DND-41 (cell line): Measurements from ENCODE around the gene MLX.
"Not testable (repeated sequence)": the region's sequence is repeated elsewhere in the genome, so short reads cannot be mapped to it uniquely, and the experiment has no call there.

Experiments
- ATAC-seq: fragments of 200-7000 bp; cut with Tn5 transposase; 3 replicates; pipeline ENCODE4 v1.9.1; 2021; ENCODE audit warnings: low read depth; ENCODE audit not compliant: insufficient read depth
- DNase-seq: peaks from one replicate; pipeline ENCODE4 v3.0.0-alpha.2; 2020
- H2AFZ ChIP-seq: 2 replicates; pipeline ENCODE4 v1.6.0; 2012; ENCODE audit warnings: low read depth, low read length
- H3K27ac ChIP-seq: 2 replicates; pipeline ENCODE4 v1.5.1; 2012; ENCODE audit warnings: low read length, inconsistent platforms
- H3K27me3 ChIP-seq: fragments of 200-600 bp; sonication (generic); 2 replicates; pipeline ENCODE4 v1.6.0; 2012; ENCODE audit warnings: low read length, mild to moderate bottlenecking, inconsistent platforms; ENCODE audit not compliant: insufficient read depth, poor library complexity
- H3K36me3 ChIP-seq: 2 replicates; pipeline ENCODE4 v1.5.1; 2012; ENCODE audit warnings: low read length, inconsistent platforms; ENCODE audit not compliant: insufficient read depth
- H3K4me1 ChIP-seq: 2 replicates; pipeline ENCODE4 v1.5.1; 2012; ENCODE audit warnings: mild to moderate bottlenecking, low read length; ENCODE audit not compliant: insufficient read depth
- H3K4me2 ChIP-seq: 2 replicates; pipeline ENCODE4 v1.6.0; 2012; ENCODE audit warnings: mild to moderate bottlenecking, moderate library complexity, low read length, inconsistent platforms; ENCODE audit not compliant: insufficient read depth
- H3K4me3 ChIP-seq, 2 experiments: fragments of 200-600 bp in 1 of 2; shearing (Covaris generic) in 1 of 2; 2 replicates each; pipeline ENCODE4 v1.5.1; 2012 to 2016; ENCODE audit warnings: inconsistent platforms in 2 of 2, low read length in 2 of 2, mild to moderate bottlenecking in 2 of 2, low read depth in 1 of 2, moderate library complexity in 1 of 2
- H3K79me2 ChIP-seq: 2 replicates; pipeline ENCODE4 v1.6.0; 2012; ENCODE audit warnings: low read length, inconsistent platforms; ENCODE audit not compliant: insufficient read depth
- H3K9ac ChIP-seq: 2 replicates; pipeline ENCODE4 v1.6.0; 2012; ENCODE audit warnings: low read depth, mild to moderate bottlenecking, inconsistent platforms, low read length, moderate library complexity
- H3K9me3 ChIP-seq: 2 replicates; pipeline ENCODE4 v1.5.1; 2012; ENCODE audit warnings: low read length, moderate library complexity, mild to moderate bottlenecking, inconsistent platforms; ENCODE audit not compliant: insufficient read depth, severe bottlenecking
- H4K20me1 ChIP-seq: 2 replicates; pipeline ENCODE4 v1.6.0; 2012; ENCODE audit warnings: low read length; ENCODE audit not compliant: insufficient read depth
- CTCF ChIP-seq: IDR thresholded peaks from 2 replicates; pipeline ENCODE4 v1.5.1; 2012; ENCODE audit warnings: borderline replicate concordance, low read length, moderate library complexity, mild to moderate bottlenecking; ENCODE audit not compliant: poor library complexity, severe bottlenecking; ENCODE audit errors: extremely low read depth
- EZH2 ChIP-seq: IDR thresholded peaks from 3 replicates; pipeline ENCODE4 v1.6.1; 2012; ENCODE audit warnings: borderline replicate concordance, low read depth, mild to moderate bottlenecking, moderate library complexity, low read length, inconsistent platforms; ENCODE audit not compliant: severe bottlenecking

The MLX gene

DNA sequence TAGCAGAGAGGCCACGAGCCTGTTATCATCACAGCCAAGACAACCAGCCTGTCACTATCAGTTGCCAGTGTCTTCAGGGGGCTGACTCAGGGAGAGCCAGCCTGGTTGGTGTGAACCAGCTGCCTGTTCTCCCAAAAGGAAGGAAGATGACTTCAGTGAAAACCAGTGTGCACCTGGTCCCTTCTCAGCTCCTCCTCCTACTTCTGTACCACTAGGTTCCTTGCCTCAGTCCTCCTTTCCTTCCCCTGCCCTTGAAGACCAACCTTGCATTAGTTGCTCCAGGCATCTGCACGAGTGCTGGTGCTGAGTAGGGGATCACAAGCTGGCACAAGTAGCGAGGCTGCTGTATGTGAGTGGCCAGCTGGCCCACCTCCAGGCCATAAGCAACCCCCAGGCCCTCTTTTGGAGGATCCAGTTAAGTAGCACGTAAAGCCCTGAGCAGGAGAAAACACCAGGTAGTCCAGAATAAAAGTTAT is 51.1 kb downstream of the MLX start:
- Histone ChIP-seq H3K36me3 (peaks cover 29% of the 10 kb centered on the region), H3K9me3 (no peaks in the 10 kb centered on the region), H3K9ac (no peak overlapping the region), H2AFZ (no peak overlapping the region), H3K27me3 (no peaks in the 10 kb centered on the region), H4K20me1 (no peaks in the 10 kb centered on the region), H3K27ac (no peak overlapping the region), H3K79me2 (no peaks in the 10 kb centered on the region), H3K4me2 (no peak overlapping the region), H3K4me1 (no peaks in the 10 kb centered on the region), H3K4me3 (no peak overlapping the region)
- DNase-seq (no peak), ATAC-seq (peak; percentile 52)
- no peak for TF ChIP-seq EZH2
- TF ChIP-seq CTCF, result no peak

DNA sequence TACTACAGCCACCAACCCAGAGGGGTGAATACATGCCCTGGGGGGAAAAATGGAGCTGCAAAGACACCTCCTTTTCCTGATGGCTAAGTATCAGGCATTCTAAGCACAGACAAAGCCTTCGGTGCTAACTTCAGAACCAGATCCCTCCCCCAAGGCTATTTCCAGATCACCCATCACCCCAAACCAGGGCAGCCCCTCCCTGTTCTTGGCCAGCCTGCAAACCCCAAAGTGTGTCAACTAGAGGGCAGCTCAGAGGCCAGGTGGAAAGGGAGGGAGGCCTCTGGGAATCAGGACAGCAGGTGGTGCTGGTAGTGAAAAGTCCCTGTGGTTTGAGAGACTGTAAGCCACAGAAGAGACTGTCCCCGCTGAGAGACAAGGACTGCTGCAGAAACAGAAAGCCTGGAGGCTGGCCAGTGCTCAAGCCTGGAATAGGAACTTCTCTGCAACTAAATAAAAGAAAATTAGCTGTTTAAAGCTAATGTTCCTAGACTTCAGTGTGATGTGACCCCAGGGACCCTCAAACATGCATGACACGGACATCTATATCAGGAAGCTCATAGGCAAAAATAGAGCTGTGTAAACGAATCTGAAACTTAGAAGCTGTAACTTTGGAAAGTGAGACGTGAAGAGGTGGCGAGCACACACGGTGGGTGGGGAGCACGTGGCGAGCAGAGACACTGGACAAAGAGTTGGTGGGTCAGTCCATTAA is 51.7 kb downstream of the MLX start:
- Histone ChIP-seq H3K9me3 (no peaks in the 10 kb centered on the region), H4K20me1 (no peaks in the 10 kb centered on the region), H3K27ac (no peak overlapping the region), H3K4me3 (no peak overlapping the region), H3K79me2 (no peaks in the 10 kb centered on the region), H3K36me3 (peaks cover 24% of the 10 kb centered on the region), H3K4me2 (no peak overlapping the region), H3K4me1 (no peaks in the 10 kb centered on the region), H2AFZ (no peak overlapping the region), H3K9ac (no peak overlapping the region), H3K27me3 (no peaks in the 10 kb centered on the region)
- TF ChIP-seq CTCF (peak; percentile 12), EZH2 (no peak)
- ATAC-seq (peak; percentile 56; the same call in 2 of the 3 replicates), DNase-seq (no peak)

GRCh38 chr17:42621987-42622386 is 55.1 kb downstream of the MLX start:
- not testable (repeated sequence) for H2AFZ ChIP-seq, H3K4me1 ChIP-seq, H3K4me3 ChIP-seq, H3K4me2 ChIP-seq, DNase-seq, H3K36me3 ChIP-seq, H3K27ac ChIP-seq, H3K9ac ChIP-seq, H3K9me3 ChIP-seq, ATAC-seq, H4K20me1 ChIP-seq, H3K79me2 ChIP-seq, H3K27me3 ChIP-seq
